CD4-positive, alpha-beta T cell treated with Interleukin-4 for 4 hours (primary cell): ENCODE measurements around the gene FANCC.
"Not testable (repeated sequence)": the region's sequence is repeated elsewhere in the genome, so short reads cannot be mapped to it uniquely, and the experiment has no call there.

Experiments used
- DNase-seq: peaks from one replicate; pipeline ENCODE4 v3.0.0-alpha.2; 2020

The FANCC gene

GRCh38 chr9:95317119-95317892 lies at the start of gene FANCC:
Gene FANCC (minus strand): TSS chr9:95317709. CDS start chr9:95249291, 68,418 bp downstream.
- peak; percentile 80 for DNase-seq

DNA sequence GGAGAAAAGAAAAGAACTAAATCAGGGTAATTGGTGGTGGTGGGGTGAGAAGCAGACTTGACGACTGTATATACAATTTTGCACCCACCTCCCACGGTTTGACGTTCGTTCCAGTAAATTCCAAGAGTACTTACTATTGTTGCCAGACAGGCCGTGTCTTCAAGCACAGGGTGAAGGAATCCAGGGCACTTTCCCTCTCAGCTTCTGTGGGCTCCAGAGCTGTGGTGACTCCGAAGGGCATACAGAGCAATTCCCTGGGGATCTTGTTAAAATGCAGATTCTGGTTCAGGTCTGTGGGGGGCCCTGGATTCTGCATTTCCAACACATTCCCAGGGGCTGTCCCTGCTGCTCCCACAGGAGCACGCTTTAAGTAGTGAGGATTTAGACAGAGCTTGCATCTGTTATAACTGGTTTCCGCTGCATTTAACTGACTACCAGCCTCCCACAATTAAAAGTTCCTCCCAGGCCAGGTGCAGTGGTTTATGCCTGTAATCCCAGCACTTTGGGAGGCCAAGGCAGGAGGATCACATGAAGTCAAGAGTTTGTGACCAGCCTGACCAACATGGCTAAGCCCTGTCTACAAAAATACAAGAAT lies 49.3 kb upstream of the FANCC start:
- no peak for DNase-seq

DNA sequence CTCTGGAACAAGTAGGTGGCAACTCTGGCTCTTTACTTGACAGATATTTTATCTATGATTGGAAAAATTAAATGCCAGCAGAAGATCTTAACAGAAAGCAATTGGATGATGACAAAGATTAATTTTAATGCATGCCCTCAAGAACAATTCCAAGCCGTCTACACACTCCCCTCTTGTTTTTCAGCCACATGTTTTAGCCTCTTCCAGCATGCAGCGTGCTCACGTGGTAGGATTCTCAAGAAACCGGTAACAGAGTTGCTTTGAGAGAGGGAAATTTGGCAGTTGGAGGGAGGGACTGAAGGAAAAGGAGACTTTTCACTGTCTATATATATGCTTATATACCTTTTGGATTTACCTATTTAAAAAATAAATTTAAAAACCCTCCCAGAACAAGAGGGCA lies 48.3 kb upstream of the FANCC start:
- no peak for DNase-seq

- no peak for DNase-seq
These were observed 45.7 kb upstream of the FANCC start for GRCh38 chr9:95363051-95363841.

- DNase-seq: no peak
These were observed 43.4 kb upstream of the FANCC start for GRCh38 chr9:95360866-95361265.

GRCh38 chr9:95357316-95357715 lies 39.8 kb upstream of the FANCC start:
- DNase-seq: no peak

GRCh38 chr9:95355500-95355899 lies 38.0 kb upstream of the FANCC start:
- no peak for DNase-seq

DNA sequence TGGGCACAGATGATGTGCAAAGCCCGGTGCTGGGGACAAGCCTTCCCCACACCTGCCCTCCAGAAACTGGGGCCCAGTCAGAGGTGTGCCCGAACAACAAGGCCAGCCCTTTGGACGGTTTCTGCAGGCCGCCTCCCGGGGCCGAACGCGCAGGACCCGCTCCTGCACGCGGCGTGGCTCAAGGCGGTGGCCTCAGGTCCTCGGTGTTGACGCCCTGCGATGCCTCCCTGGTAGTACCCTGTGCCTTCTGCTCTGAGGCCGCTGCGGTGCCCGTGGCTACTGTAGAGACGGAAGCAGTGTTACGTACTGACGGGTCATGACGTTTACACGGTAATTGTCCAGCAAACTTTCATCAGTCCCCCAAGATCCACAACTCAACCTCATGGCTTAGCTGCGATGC lies 33.5 kb upstream of the FANCC start:
- DNase-seq: no peak

DNA sequence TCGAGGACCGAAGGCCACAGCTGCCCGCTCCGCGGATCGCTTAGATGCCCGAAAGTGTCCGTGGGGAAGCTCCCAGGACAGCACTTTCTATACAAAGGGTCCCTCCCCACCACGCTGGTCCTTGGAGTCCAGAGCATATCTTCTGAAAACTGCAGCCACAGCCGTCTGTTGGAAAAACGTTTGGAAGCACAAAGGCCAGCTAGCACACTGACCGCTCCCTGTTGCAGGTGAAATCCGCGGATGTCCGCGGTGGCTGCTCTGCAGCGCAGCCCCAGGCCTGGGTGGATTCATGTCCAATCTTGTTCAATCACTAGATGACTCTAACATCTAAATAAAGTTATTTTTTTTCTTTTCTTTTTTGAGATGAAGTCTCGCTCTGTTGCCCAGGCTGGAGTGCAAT lies 32.8 kb upstream of the FANCC start:
- no peak for DNase-seq

DNA sequence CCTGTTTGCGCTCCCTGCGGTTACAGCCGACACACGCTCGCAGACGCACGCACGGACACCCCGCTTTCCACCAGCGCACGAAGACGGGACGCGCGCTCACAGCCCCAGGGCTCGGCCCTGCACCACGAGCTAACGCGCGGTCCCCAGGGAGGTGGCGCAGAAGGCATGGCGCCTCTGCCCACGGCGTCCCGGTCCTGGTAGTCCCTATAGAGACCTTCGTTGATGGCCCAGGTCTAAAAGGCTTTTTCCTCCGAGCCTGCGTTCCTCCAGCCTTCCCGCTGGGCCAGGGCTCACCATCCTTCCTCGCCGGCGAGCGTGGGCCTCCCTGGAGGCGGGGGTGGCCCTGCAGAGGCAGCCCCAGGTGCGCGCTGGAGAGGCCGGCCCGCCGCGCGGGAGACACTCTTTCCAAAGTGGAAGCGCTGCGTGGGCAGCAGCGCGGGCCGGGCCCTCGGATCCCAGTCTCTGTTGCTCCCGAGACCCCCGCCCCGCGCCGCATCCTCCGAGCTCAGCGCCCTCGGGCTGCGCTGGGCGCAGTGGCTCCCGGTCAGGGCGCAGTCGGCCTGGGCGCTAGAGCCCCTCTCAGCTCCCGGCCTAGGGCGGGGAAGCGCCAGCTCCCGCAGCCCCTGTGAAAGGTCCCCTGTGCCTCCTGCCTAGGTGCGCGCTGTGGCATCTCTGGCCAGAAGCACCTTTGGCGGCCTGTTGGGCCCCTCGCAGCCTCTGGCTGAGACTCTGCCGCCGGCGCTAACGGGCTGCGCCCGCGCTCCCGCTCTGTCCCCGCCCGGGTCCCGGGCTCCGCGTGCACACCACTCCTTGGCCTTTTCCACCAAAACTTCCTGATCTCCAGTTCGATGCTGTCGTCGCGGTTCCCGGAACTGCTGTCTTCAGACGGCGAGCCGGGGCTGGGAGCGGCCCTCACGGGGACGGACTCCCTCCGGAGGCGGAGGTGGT lies 31.9 kb upstream of the FANCC start:
- no peak for DNase-seq

DNA sequence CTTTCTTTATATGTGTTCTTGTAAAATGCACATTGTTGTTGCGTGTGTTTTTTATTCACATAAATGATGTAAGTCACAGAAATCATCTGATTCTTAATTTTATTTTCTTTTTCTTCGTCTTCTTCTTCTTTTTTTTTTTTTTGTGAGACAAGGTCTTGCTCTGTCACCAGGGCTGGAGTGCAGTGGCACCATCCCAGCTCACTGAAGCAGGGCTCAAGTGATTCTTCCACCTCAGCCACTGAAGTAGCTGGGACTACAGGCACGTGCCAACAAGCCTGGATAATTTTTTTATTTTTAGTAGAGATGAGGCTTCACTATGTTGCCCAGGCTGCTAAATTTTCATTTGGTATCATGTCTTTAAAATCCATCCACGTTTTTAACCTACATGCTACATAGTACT lies 28.5 kb upstream of the FANCC start:
- DNase-seq: no peak

GRCh38 chr9:95344735-95345325 lies 27.3 kb upstream of the FANCC start:
- no peak for DNase-seq

DNA sequence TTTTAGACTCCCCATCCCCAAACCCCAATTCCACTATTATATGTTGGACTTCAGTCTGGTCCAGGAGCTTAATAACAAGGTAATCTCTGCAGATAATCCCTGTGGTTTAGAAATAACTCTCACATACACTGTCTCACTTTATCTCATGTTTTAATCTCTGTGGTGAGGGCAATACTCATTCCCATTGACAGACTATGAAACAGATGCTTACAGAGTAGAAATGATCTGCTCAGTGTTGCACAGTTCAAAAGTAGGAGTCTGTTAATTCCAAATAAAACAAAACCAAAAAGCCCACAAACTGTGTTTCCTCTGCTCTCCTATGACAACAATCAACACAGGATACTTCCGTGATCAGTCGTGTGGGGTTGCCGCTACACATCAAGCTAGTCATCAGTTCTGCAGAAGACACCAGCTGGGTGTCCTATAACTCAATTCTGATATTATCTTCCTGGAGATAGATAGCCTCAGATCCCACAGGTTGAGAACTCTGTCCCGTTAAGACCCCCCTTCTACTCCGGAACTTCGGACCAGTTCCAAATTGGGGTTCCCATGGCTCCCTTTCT lies 26.3 kb upstream of the FANCC start:
- DNase-seq: peak; percentile 21

DNA sequence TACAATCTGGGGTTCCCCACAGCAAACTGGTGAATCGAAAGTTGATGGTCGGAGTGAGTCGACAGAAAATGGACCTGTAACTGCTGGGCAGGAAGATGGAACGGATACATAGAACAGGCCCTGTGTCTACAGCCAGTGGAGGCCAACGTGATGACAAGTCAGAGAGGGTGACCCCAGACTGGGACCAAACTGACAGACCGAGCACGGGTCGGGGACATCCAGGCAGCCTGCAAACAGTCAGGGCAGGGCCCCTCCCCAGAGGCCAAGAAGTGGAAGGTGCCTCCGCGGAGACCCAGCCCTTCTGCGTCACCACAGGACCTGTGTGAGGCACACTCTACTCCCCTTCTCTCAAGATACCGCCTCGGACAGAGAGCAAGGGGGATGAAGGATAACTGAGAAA lies 25.1 kb upstream of the FANCC start:
- DNase-seq: no peak

DNA sequence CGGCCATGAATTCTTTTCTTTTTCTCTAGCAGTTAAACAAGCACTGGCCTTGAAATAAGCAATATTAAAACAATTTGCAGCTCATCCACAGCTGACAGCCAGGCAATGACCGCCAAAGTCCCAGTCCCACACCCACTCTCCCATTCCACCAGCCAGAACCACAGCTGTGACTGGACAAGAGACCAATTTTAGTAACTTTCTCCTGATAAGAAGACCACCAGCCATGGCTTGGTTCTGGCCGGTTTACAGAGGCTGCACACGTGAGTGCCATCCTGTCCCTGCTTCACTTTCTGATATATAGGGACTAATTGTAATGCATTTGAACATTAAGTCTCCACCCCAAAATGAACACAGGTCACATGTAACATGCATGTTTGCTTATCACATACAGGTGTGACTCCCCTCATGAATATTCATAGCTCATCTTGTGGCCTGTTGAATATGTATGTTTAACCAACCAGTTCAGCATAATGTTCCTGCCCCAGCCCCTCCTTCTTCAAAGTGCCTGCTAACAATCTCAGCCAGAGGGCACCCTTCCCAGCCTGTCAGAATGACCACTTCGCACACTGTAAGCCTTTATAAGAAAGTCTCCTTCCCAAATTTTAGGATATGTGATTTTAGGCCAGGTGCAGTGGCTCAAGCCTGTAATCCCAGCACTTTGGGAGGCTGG lies 23.9 kb upstream of the FANCC start:
- DNase-seq: no peak

- DNase-seq: no peak
These were observed 20.7 kb upstream of the FANCC start for GRCh38 chr9:95338243-95338642.

DNA sequence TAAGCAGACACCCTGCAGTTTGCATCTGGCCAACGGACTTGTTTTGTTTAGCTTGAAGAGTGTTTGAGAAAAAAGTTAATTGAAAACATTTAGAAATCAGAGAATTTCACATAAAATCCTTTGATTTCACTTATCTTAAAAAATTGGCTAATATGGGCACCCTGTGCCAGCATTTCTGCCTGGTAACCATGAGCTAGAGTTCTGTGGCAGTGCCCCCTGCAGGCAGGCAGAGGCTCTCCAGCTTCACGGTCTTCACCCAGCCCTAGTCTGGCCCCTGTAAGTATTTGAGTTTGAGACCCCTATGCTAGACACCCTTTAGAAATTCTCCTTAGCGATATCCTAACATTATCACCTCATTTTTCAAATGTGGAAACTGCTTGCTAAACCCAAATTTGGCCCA lies 18.8 kb upstream of the FANCC start:
- no peak for DNase-seq

DNA sequence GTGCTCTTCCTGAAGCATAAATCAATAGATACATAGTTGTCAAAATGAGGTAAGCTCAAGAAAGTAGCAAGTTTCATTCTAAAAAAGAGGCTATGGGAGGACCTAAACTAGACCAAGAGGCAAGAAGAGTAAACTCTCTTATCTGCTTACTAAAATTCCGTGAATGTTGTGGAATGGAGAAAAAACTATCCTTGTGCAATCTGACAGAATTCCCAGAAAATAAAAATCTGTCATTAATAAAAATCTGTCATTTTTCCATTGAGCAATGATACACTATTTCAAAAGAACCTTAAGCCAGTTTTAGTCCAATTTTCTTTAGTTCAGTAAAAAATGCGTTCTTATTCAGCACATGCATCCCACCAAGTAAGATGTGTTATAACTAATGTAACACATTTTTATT lies 15.9 kb upstream of the FANCC start:
- DNase-seq: no peak

- no peak for DNase-seq
These were observed 15.4 kb upstream of the FANCC start for GRCh38 chr9:95332860-95333259.

- no peak for DNase-seq
These were observed 13.4 kb upstream of the FANCC start for GRCh38 chr9:95330720-95331404.

- DNase-seq: not testable (repeated sequence)
These were observed 11.6 kb upstream of the FANCC start for GRCh38 chr9:95329061-95329460.
